Liver (tissue), 9 donors: ENCODE data around the gene PRSS27. TPM values are rescaled to one million over a fixed set of nuclear protein-coding genes. Genes with fewer than 3 reads are reported as not detected.

ENCODE experiments used
- DNase-seq: peaks from one replicate; pipeline ENCODE4 v3.0.0-alpha.2; 2017; ENCODE audit warnings: low spot score
- H3K27ac ChIP-seq, 2 donors: one replicate each; pipeline ENCODE4 v1.7.0; 2013; ENCODE audit warnings: inconsistent platforms in 2 of 2, low read length in 2 of 2, control low read depth in 1 of 2, low read depth in 1 of 2, mild to moderate bottlenecking in 1 of 2
- H3K27me3 ChIP-seq, 4 donors: one replicate each; pipeline versions ENCODE4 v1.6.1 to v1.7.0; 2013; ENCODE audit warnings: low read length in 3 of 4, inconsistent platforms in 1 of 4, mild to moderate bottlenecking in 1 of 4, moderate library complexity in 1 of 4; ENCODE audit not compliant: control insufficient read depth in 4 of 4, insufficient read depth in 4 of 4
- H3K36me3 ChIP-seq, 4 donors: one replicate each; pipeline versions ENCODE4 v1.6.1 to v1.7.0; 2013; ENCODE audit warnings: low read length in 3 of 4, mild to moderate bottlenecking in 3 of 4, low read depth in 1 of 4, moderate library complexity in 1 of 4; ENCODE audit not compliant: control insufficient read depth in 4 of 4, insufficient read depth in 3 of 4
- H3K4me1 ChIP-seq, 4 donors: one replicate each; pipeline versions ENCODE4 v1.6.1 to v1.7.0; 2013; ENCODE audit warnings: low read length in 3 of 4, mild to moderate bottlenecking in 3 of 4, moderate library complexity in 1 of 4; ENCODE audit not compliant: control insufficient read depth in 4 of 4, insufficient read depth in 4 of 4
- H3K4me3 ChIP-seq, 3 donors: one replicate each; pipeline versions ENCODE4 v1.6.1 to v1.7.0; 2013; ENCODE audit warnings: low read length in 3 of 3, control low read depth in 1 of 3, low read depth in 1 of 3, mild to moderate bottlenecking in 1 of 3
- H3K9ac ChIP-seq, 2 donors: one replicate each; pipeline ENCODE4 v1.7.0; 2013; ENCODE audit warnings: low read length in 2 of 2, mild to moderate bottlenecking in 2 of 2, moderate library complexity in 2 of 2, control low read depth in 1 of 2, low read depth in 1 of 2
- H3K9me3 ChIP-seq, 4 donors: one replicate each; pipeline versions ENCODE4 v1.6.1 to v1.7.0; 2013; ENCODE audit warnings: low read length in 3 of 4; ENCODE audit not compliant: control insufficient read depth in 4 of 4
- ATF3 ChIP-seq: IDR thresholded peaks from 2 replicates; pipeline ENCODE4 v1.6.1; 2016; ENCODE audit warnings: antibody characterized with exemption
- CTCF ChIP-seq: fragments of 150-350 bp; IDR thresholded peaks from 2 replicates; pipeline ENCODE4 v1.5.1; 2017; ENCODE audit warnings: improper control_type of control experiment, low read depth, low read length; ENCODE audit not compliant: missing input control
- YY1 ChIP-seq: IDR thresholded peaks from 2 replicates; pipeline ENCODE4 v1.6.1; 2016; ENCODE audit warnings: antibody characterized with exemption, mild to moderate bottlenecking
- WGBS: extraction: QIAGEN DNeasy Blood & Tissue Kit; methylation state at CpG from one replicate; pipeline ENCODE4 v1.1.7; 2013; 5-methylcytosine and 5-hydroxymethylcytosine counted together
- polyA plus RNA-seq, 2 donors: library from polyadenylated mRNA; stranded (reverse) in 1 of 2; unstranded in 1 of 2; fragments of 200-250 nt in 1 of 2; fragments of >200 nt in 1 of 2; fragmentation: Nextera tagmentation in 1 of 2; extraction: Ambion mirVana in 1 of 2; gene quantifications; one replicate each; pipeline versions ENCODE4 v1.2.1 to v1.2.3, GENCODE V29; 2013 to 2015
- total RNA-seq, 2 donors: library from RNA; depleted of rRNA; stranded (reverse); fragments of >200 nt; gene quantifications; one replicate each; pipeline ENCODE4 v1.2.3, GENCODE V29; 2014
- donor health status: healthy.
- donor health status: healthy.
- donor health status: healthy.
- donor health status: healthy.
- donor health status: healthy.

The PRSS27 gene
- total and polyA plus RNA-seq, 4 donors = 0.05 to 1.5 (median 0.22) TPM; not detected in 1

GRCh38 chr16:2663553-2664546 is 56.2 kb downstream of the PRSS27 start:
- no peaks in the 10 kb centered on the region for H3K27me3 ChIP-seq
- no peak overlapping the region for H3K27ac ChIP-seq
- no peak overlapping the region for H3K4me3 ChIP-seq
- peaks cover 2 to 10% (median 3%) of the 10 kb centered on the region in 4 donors for H3K4me1 ChIP-seq
- WGBS = 71% methylated on average over 23 of the region's 23 CpGs
- H3K36me3 ChIP-seq = peaks cover 2 to 4% (median 3%) of the 10 kb centered on the region in 4 donors
- TF ChIP-seq ATF3 = no peak
- no peak for TF ChIP-seq YY1
- TF ChIP-seq CTCF = no peak
- H3K9me3 ChIP-seq = no peaks in the 10 kb centered on the region
- H3K9ac ChIP-seq = no peak overlapping the region
- DNase-seq = no peak

Other genes with a start within 250 kb of the PRSS27 start
- gene NTN3, start 248.9 kb downstream of the PRSS27 start, total RNA-seq = 1 to 10 TPM in 1 of 2 donors, under 1 TPM in 1; 0.19 to 2.3 TPM
- under 1 TPM in 1 of 2 donors, not detected in 1; 0.28 TPM for gene NTN3, start 248.9 kb downstream of the PRSS27 start, polyA plus RNA-seq
- 10 to 100 TPM; 14.6 to 22.3 TPM for gene TBC1D24, start 245.1 kb downstream of the PRSS27 start, total RNA-seq
- 1 to 10 TPM; 8.4 TPM for gene TBC1D24, start 245.1 kb downstream of the PRSS27 start, polyA plus RNA-seq
- gene ATP6V0C, start 206.3 kb downstream of the PRSS27 start, total RNA-seq = 10 to 100 TPM; 17.6 to 27.3 TPM
- 100 to 1,000 TPM in 1 of 2 donors, 10 to 100 TPM in 1; 93.8 to 132 TPM for gene ATP6V0C, start 206.3 kb downstream of the PRSS27 start, polyA plus RNA-seq
- gene AMDHD2, start 199.9 kb downstream of the PRSS27 start, total RNA-seq = 10 to 100 TPM; 20.9 to 25.3 TPM
- gene AMDHD2, start 199.9 kb downstream of the PRSS27 start, polyA plus RNA-seq = 10 to 100 TPM in 1 of 2 donors, 1 to 10 TPM in 1; 7.5 to 10.4 TPM
- under 1 TPM; 0.17 to 0.23 TPM for gene CEMP1, start 188.8 kb downstream of the PRSS27 start, total RNA-seq
- 1 to 10 TPM in 1 of 2 donors, under 1 TPM in 1; 0.06 to 1.6 TPM for gene CEMP1, start 188.8 kb downstream of the PRSS27 start, polyA plus RNA-seq
- gene PDPK1, start 182.2 kb downstream of the PRSS27 start, total RNA-seq = 10 to 100 TPM; 20.5 to 28.1 TPM
- gene PDPK1, start 182.2 kb downstream of the PRSS27 start, polyA plus RNA-seq = 10 to 100 TPM; 12.1 to 16.0 TPM
- gene KCTD5, start 37.7 kb downstream of the PRSS27 start, total RNA-seq = 10 to 100 TPM; 11.3 to 14.2 TPM
- gene KCTD5, start 37.7 kb downstream of the PRSS27 start, polyA plus RNA-seq = 10 to 100 TPM in 1 of 2 donors, 1 to 10 TPM in 1; 8.3 to 11.7 TPM
- gene SRRM2, start 32.4 kb upstream of the PRSS27 start, total RNA-seq = 100 to 1,000 TPM in 1 of 2 donors, 10 to 100 TPM in 1; 84.8 to 119 TPM
- gene SRRM2, start 32.4 kb upstream of the PRSS27 start, polyA plus RNA-seq = 100 to 1,000 TPM; 147 to 199 TPM
- 100 to 1,000 TPM; 114 to 395 TPM for gene ELOB, start 57.1 kb upstream of the PRSS27 start, total RNA-seq
- gene ELOB, start 57.1 kb upstream of the PRSS27 start, polyA plus RNA-seq = 100 to 1,000 TPM; 252 to 374 TPM
- gene PRSS33, start 67.3 kb upstream of the PRSS27 start, total RNA-seq = not detected
- gene PRSS33, start 67.3 kb upstream of the PRSS27 start, polyA plus RNA-seq = not detected
- gene PRSS41, start 78.2 kb upstream of the PRSS27 start, total RNA-seq = not detected
- not detected for gene PRSS41, start 78.2 kb upstream of the PRSS27 start, polyA plus RNA-seq
- gene PRSS21, start 97.0 kb upstream of the PRSS27 start, total RNA-seq = 1 to 10 TPM in 1 of 2 donors, not detected in 1; 1.0 TPM
- gene PRSS21, start 97.0 kb upstream of the PRSS27 start, polyA plus RNA-seq = under 1 TPM; 0.18 to 0.26 TPM
- gene ZG16B, start 110.1 kb upstream of the PRSS27 start, total RNA-seq = under 1 TPM; 0.33 to 0.79 TPM
- under 1 TPM; 0.24 to 0.53 TPM for gene ZG16B, start 110.1 kb upstream of the PRSS27 start, polyA plus RNA-seq
- gene PRSS22, start 137.9 kb upstream of the PRSS27 start, total RNA-seq = 1 to 10 TPM in 1 of 2 donors, not detected in 1; 1.1 TPM
- gene PRSS22, start 137.9 kb upstream of the PRSS27 start, polyA plus RNA-seq = under 1 TPM; 0.23 to 0.32 TPM
- 10 to 100 TPM in 1 of 2 donors, 1 to 10 TPM in 1; 7.1 to 21.0 TPM for gene FLYWCH2, start 163.0 kb upstream of the PRSS27 start, total RNA-seq
- 10 to 100 TPM in 1 of 2 donors, 1 to 10 TPM in 1; 4.9 to 10.2 TPM for gene FLYWCH2, start 163.0 kb upstream of the PRSS27 start, polyA plus RNA-seq
- gene FLYWCH1, start 191.7 kb upstream of the PRSS27 start, total RNA-seq = 10 to 100 TPM in 1 of 2 donors, 1 to 10 TPM in 1; 6.2 to 12.2 TPM
- gene FLYWCH1, start 191.7 kb upstream of the PRSS27 start, polyA plus RNA-seq = 1 to 10 TPM; 3.9 to 9.5 TPM
- gene KREMEN2, start 244.1 kb upstream of the PRSS27 start, total RNA-seq = not detected
- gene KREMEN2, start 244.1 kb upstream of the PRSS27 start, polyA plus RNA-seq = not detected
- 1 to 10 TPM in 1 of 2 donors, under 1 TPM in 1; 0.92 to 9.9 TPM for gene PAQR4, start 249.1 kb upstream of the PRSS27 start, total RNA-seq
- 1 to 10 TPM in 1 of 2 donors, under 1 TPM in 1; 0.63 to 3.0 TPM for gene PAQR4, start 249.1 kb upstream of the PRSS27 start, polyA plus RNA-seq